ENCODE data around the gene PRODH2.

PRODH2 gene

DNA sequence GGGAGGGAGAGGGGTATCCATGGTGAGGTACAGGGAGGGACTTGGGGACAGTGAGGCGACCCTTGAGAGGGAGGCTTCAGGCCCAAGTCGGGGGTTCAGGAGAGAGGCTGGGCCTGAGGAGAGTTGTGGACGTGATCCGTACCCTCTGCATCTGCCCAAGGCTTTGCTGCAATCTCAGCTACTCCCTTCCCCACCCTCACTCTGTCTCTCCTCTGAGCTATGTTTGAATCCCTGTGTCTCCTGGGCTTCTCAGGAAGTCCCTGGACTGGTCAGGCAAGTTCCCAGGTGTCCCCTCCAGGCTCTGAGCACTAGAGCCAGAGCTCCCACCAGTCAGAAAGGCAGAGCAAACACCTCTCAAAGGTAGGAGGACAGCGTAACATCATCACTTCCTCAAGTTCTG, 62.5 kb downstream of the PRODH2 start:
- DNase-seq (no peak), ATAC-seq (replicated peaks) (no peak)
- H3K9me3 Mint-ChIP-seq, result no peaks in the 10 kb centered on the region
- no peak overlapping the region for H3K27ac Mint-ChIP-seq
- H3K36me3 Mint-ChIP-seq (ENCODE audit: insufficient read depth), result peaks cover 20% of the 10 kb centered on the region
- H3K4me1 Mint-ChIP-seq (ENCODE audit: low read depth in 2 of 2), result peaks cover 31 to 35% of the 10 kb centered on the region in 2 donors
- H3K27me3 Mint-ChIP-seq, result peaks cover 0 to 6% of the 10 kb centered on the region in 2 donors
- H3K4me3 Mint-ChIP-seq, result peak overlapping the region; percentile 29 to 99

Data from effector memory CD8-positive, alpha-beta T cell (primary cell).